H9 (cell line): ENCODE data around the gene UPK2. TPM values are rescaled to one million over a fixed set of nuclear protein-coding genes. Genes with fewer than 3 reads are reported as not detected.
A peak's percentile ranks its signal among the peaks of the same experiment; 100 is the strongest.

ENCODE experiments used
- DNase-seq: peaks from one replicate; pipeline ENCODE4 v3.0.0-alpha.2; 2017
- H2AFZ ChIP-seq: one replicate; pipeline ENCODE4 v1.6.1; 2013; ENCODE audit warnings: mild to moderate bottlenecking, low read length, control low read depth, moderate library complexity
- H2AK5ac ChIP-seq: 2 replicates; pipeline ENCODE4 v1.6.1; 2013; ENCODE audit warnings: low read length, control low read depth, mixed read lengths; ENCODE audit not compliant: insufficient read length
- H2BK120ac ChIP-seq: one replicate; pipeline ENCODE4 v1.6.1; 2013; ENCODE audit warnings: low read depth, mild to moderate bottlenecking, low read length, control low read depth, inconsistent platforms; ENCODE audit not compliant: poor library complexity, severe bottlenecking
- H2BK12ac ChIP-seq: 2 replicates; pipeline ENCODE4 v1.6.1; 2013; ENCODE audit warnings: low read length, control low read depth, mixed read lengths, low read depth; ENCODE audit not compliant: insufficient read length
- H2BK15ac ChIP-seq: 2 replicates; pipeline ENCODE4 v1.6.1; 2013; ENCODE audit warnings: low read depth, low read length, control low read depth
- H2BK20ac ChIP-seq: one replicate; pipeline ENCODE4 v1.6.1; 2013; ENCODE audit warnings: low read depth, mild to moderate bottlenecking, low read length, control low read depth, inconsistent platforms; ENCODE audit not compliant: poor library complexity, severe bottlenecking
- H2BK5ac ChIP-seq: 2 replicates; pipeline ENCODE4 v1.6.1; 2013; ENCODE audit warnings: low read length, control low read depth, mixed read lengths; ENCODE audit not compliant: insufficient read length
- H3K14ac ChIP-seq: 2 replicates; pipeline ENCODE4 v1.6.1; 2013; ENCODE audit warnings: low read length, control low read depth; ENCODE audit not compliant: insufficient read depth
- H3K18ac ChIP-seq: 2 replicates; pipeline ENCODE4 v1.6.1; 2013; ENCODE audit warnings: low read depth, mild to moderate bottlenecking, mixed read lengths, low read length, control low read depth; ENCODE audit not compliant: insufficient read length
- H3K23ac ChIP-seq: 2 replicates; pipeline ENCODE4 v1.6.1; 2013; ENCODE audit warnings: low read length, control low read depth, mixed read lengths, low read depth; ENCODE audit not compliant: insufficient read length
- H3K23me2 ChIP-seq: 2 replicates; pipeline ENCODE4 v1.6.1; 2013; ENCODE audit warnings: low read depth, mild to moderate bottlenecking, mixed read lengths, low read length, control low read depth; ENCODE audit not compliant: insufficient read length, poor library complexity, severe bottlenecking
- H3K27ac ChIP-seq: 2 replicates; pipeline ENCODE4 v1.5.1; 2013; ENCODE audit warnings: low read length, control low read depth, mixed read lengths, low read depth; ENCODE audit not compliant: insufficient read length
- H3K27me3 ChIP-seq: 2 replicates; pipeline ENCODE4 v1.6.1; 2013; ENCODE audit warnings: low read length, control low read depth, inconsistent platforms; ENCODE audit not compliant: insufficient read depth
- H3K4ac ChIP-seq: 2 replicates; pipeline ENCODE4 v1.6.1; 2013; ENCODE audit warnings: low read depth, mild to moderate bottlenecking, control low read depth, inconsistent platforms, low read length, moderate library complexity
- H3K4me1 ChIP-seq: 2 replicates; pipeline ENCODE4 v1.6.1; 2013; ENCODE audit warnings: low read length, control low read depth, inconsistent platforms; ENCODE audit not compliant: insufficient read depth
- H3K4me2 ChIP-seq: 2 replicates; pipeline ENCODE4 v1.6.1; 2013; ENCODE audit warnings: low read length, control low read depth, mixed read lengths; ENCODE audit not compliant: insufficient read length, insufficient read depth
- H3K56ac ChIP-seq: 2 replicates; pipeline ENCODE4 v1.6.1; 2013; ENCODE audit warnings: low read depth, mild to moderate bottlenecking, mixed read lengths, low read length, control low read depth; ENCODE audit not compliant: insufficient read length
- H3K79me1 ChIP-seq: 2 replicates; pipeline ENCODE4 v1.6.1; 2013; ENCODE audit warnings: low read depth, mild to moderate bottlenecking, moderate library complexity, low read length, control low read depth, inconsistent platforms; ENCODE audit not compliant: insufficient read depth, poor library complexity, severe bottlenecking
- H3K79me2 ChIP-seq: 2 replicates; pipeline ENCODE4 v1.6.1; 2013; ENCODE audit warnings: low read length, control low read depth, inconsistent platforms; ENCODE audit not compliant: insufficient read depth
- H3K9ac ChIP-seq: 2 replicates; pipeline ENCODE4 v1.6.1; 2013; ENCODE audit warnings: low read length, control low read depth, mixed read lengths; ENCODE audit not compliant: insufficient read length; ENCODE audit errors: extremely low read depth
- H3K9me3 ChIP-seq: one replicate; pipeline ENCODE4 v1.6.1; 2013; ENCODE audit warnings: low read depth, low read length, inconsistent platforms; ENCODE audit not compliant: control insufficient read depth
- H3T11ph ChIP-seq: one replicate; pipeline ENCODE4 v1.6.1; 2013; ENCODE audit warnings: mild to moderate bottlenecking, low read length, control low read depth, inconsistent platforms
- H4K20me1 ChIP-seq: one replicate; pipeline ENCODE4 v1.6.1; 2013; ENCODE audit not compliant: control insufficient read depth, insufficient read length, insufficient read depth
- H4K5ac ChIP-seq: 2 replicates; pipeline ENCODE4 v1.6.1; 2013; ENCODE audit warnings: low read depth, mild to moderate bottlenecking, mixed read lengths, low read length, control low read depth; ENCODE audit not compliant: insufficient read length
- H4K8ac ChIP-seq: replicated peaks from 2 replicates; pipeline ENCODE4 v1.6.1; 2013; ENCODE audit warnings: low read length, control low read depth, mixed read lengths, low read depth; ENCODE audit not compliant: insufficient read length
- H4K91ac ChIP-seq: 2 replicates; pipeline ENCODE4 v1.6.1; 2013; ENCODE audit warnings: low read depth, mild to moderate bottlenecking, moderate library complexity, mixed read lengths, low read length, control low read depth; ENCODE audit not compliant: insufficient read length
- H3K27ac Mint-ChIP-seq, 3 experiments: 2 replicates in 2 of 3; 3 replicates in 1 of 3; pipeline ENCODE4 v1.8.0; 2020 to 2021; ENCODE audit warnings: mixed read lengths in 3 of 3, mild to moderate bottlenecking in 1 of 3, moderate library complexity in 1 of 3
- H3K27me3 Mint-ChIP-seq: 2 replicates; pipeline ENCODE4 v1.8.0; 2021; ENCODE audit warnings: low read depth, mild to moderate bottlenecking, moderate library complexity, mixed read lengths
- H3K36me3 Mint-ChIP-seq, 3 experiments: 2 replicates in 2 of 3; 3 replicates in 1 of 3; pipeline ENCODE4 v1.8.0; 2020 to 2021; ENCODE audit warnings: low read depth in 3 of 3, mixed read lengths in 3 of 3; ENCODE audit not compliant: insufficient read depth in 1 of 3
- H3K4me1 Mint-ChIP-seq, 2 experiments: 2 replicates each; pipeline ENCODE4 v1.8.0; 2020; ENCODE audit warnings: mixed read lengths in 2 of 2
- H3K4me3 Mint-ChIP-seq, 2 experiments: 2 replicates in 1 of 2; 3 replicates in 1 of 2; pipeline ENCODE4 v1.8.0; 2020 to 2021; ENCODE audit warnings: mild to moderate bottlenecking in 2 of 2, mixed read lengths in 2 of 2, moderate library complexity in 1 of 2
- H3K9me3 Mint-ChIP-seq, 2 experiments: 2 replicates in 1 of 2; 3 replicates in 1 of 2; pipeline ENCODE4 v1.8.0; 2020; ENCODE audit warnings: mild to moderate bottlenecking in 2 of 2, mixed read lengths in 2 of 2, moderate library complexity in 1 of 2
- CTCF ChIP-seq: fragments of 200-600 bp; sonication (generic); conservative IDR thresholded peaks from 3 replicates; pipeline ENCODE4 v1.8.0; 2021; ENCODE audit warnings: antibody characterized with exemption, mild to moderate bottlenecking
- WGBS: extraction: QIAGEN DNeasy Blood & Tissue Kit; methylation state at CpG from one replicate; pipeline ENCODE4 v1.1.7; 2013; ENCODE audit warnings: missing lambda C conversion rate, low lambda C conversion rate, mixed read lengths; ENCODE audit not compliant: insufficient read length; ENCODE audit errors: extremely low coverage; 5-methylcytosine and 5-hydroxymethylcytosine counted together
- total RNA-seq: library from RNA; stranded (reverse); gene quantifications from 2 replicates; pipeline ENCODE4 v1.2.1, GENCODE V29; 2021

UPK2 gene
- total RNA-seq, 1 experiment from 2014 or later, result 0.33 TPM

- Histone ChIP-seq H2BK5ac (no peak overlapping the region), H3K56ac (no peak overlapping the region), H2BK20ac (no peak overlapping the region), H2AFZ (no peak overlapping the region), H2AK5ac (no peak overlapping the region), H3K27ac (no peak overlapping the region), H3K9ac (peak overlapping the region; percentile 41), H4K20me1 (no peaks in the 10 kb centered on the region), H4K5ac (no peak overlapping the region), H3K4me2 (peak overlapping the region; percentile 68), H2BK12ac (no peak overlapping the region), H3K4ac (no peak overlapping the region), H2BK120ac (no peak overlapping the region), H3K14ac (no peak overlapping the region), H3K27me3 (no peaks in the 10 kb centered on the region), H3K9me3 (no peaks in the 10 kb centered on the region), H3K18ac (no peak overlapping the region), H2BK15ac (no peak overlapping the region), H3T11ph (no peak overlapping the region), H4K8ac (no peak overlapping the region), H3K4me1 (no peaks in the 10 kb centered on the region), H4K91ac (no peak overlapping the region), H3K23ac (no peak overlapping the region), H3K79me2 (no peaks in the 10 kb centered on the region; the same call in 1 of the 2 replicates), H3K79me1 (no peaks in the 10 kb centered on the region), H3K23me2 (peaks cover 11% of the 10 kb centered on the region)
- Mint-ChIP-seq H3K27me3 (no peaks in the 10 kb centered on the region), H3K9me3 (peaks cover 9 to 11% of the 10 kb centered on the region in 2 experiments), H3K36me3 (peaks cover 34 to 70% (median 53%) of the 10 kb centered on the region in 3 experiments), H3K27ac (peak overlapping the region; percentile 74 to 97 (median 83); a peak in 6 of 7 replicates), H3K4me3 (peak overlapping the region; percentile 95 to 99), H3K4me1 (peaks cover 17 to 18% of the 10 kb centered on the region in 2 experiments)
- DNase-seq, result peak; percentile 40
- peak; percentile 51; the same call in 2 of the 3 replicates for TF ChIP-seq CTCF
- WGBS, result no CpG with 5 or more reads among the region's 22 CpGs
These were observed 41.0 kb downstream of the UPK2 start for GRCh38 chr11:118996926-118997626.
